NCI-H345 (cell line): ENCODE data around the gene ENSA.
A peak's percentile ranks its signal among the peaks of the same experiment; 100 is the strongest.
"Not testable (repeated sequence)": the region's sequence is repeated elsewhere in the genome, so short reads cannot be mapped to it uniquely, and the experiment has no call there.

ENCODE experiments used
- DNase-seq: peaks from one replicate; lab custom pipeline; 2025; lab: John Stamatoyannopoulos, UW

Gene ENSA

GRCh38 chr1:150621497-150622302 is 7.7 kb downstream of the ENSA start:
- peak; percentile 20 for DNase-seq

GRCh38 chr1:150620919-150621318 is 8.5 kb downstream of the ENSA start:
- DNase-seq = no peak

- DNase-seq = no peak
Measured at GRCh38 chr1:150619576-150620509, 9.6 kb downstream of the ENSA start.

GRCh38 chr1:150615346-150616201 is 13.8 kb downstream of the ENSA start:
- DNase-seq = no peak

GRCh38 chr1:150613061-150613920 is 16.1 kb downstream of the ENSA start:
- peak; percentile 85 for DNase-seq

GRCh38 chr1:150612014-150612345 is 17.4 kb downstream of the ENSA start:
- DNase-seq = no peak

- no peak for DNase-seq
Measured at GRCh38 chr1:150610576-150610975, 18.8 kb downstream of the ENSA start.

- no peak for DNase-seq
Measured at GRCh38 chr1:150609732-150610131, 19.7 kb downstream of the ENSA start.

GRCh38 chr1:150606463-150607142 is 22.8 kb downstream of the ENSA start:
- DNase-seq = no peak

- DNase-seq = not testable (repeated sequence)
Measured at GRCh38 chr1:150605451-150605731, 24.0 kb downstream of the ENSA start.

- no peak for DNase-seq
Measured at GRCh38 chr1:150604226-150604588, 25.2 kb downstream of the ENSA start.

GRCh38 chr1:150603711-150604110 is 25.7 kb downstream of the ENSA start:
- DNase-seq = no peak

- DNase-seq = not testable (repeated sequence)
Measured at GRCh38 chr1:150602372-150602771, 27.0 kb downstream of the ENSA start.

- DNase-seq = no peak
Measured at GRCh38 chr1:150601540-150601939, 27.9 kb downstream of the ENSA start.

- DNase-seq = not testable (repeated sequence)
Measured at GRCh38 chr1:150598346-150598745, 31.1 kb downstream of the ENSA start.

- DNase-seq = no peak
Measured at GRCh38 chr1:150596976-150597375, 32.4 kb downstream of the ENSA start.

GRCh38 chr1:150596095-150596892 is 33.1 kb downstream of the ENSA start:
- no peak for DNase-seq

- DNase-seq = no peak
Measured at GRCh38 chr1:150582371-150582770, 47.0 kb downstream of the ENSA start.

- DNase-seq = not testable (repeated sequence)
Measured at GRCh38 chr1:150581962-150582361, 47.5 kb downstream of the ENSA start.

- not testable (repeated sequence) for DNase-seq
Measured at GRCh38 chr1:150581437-150581836, 48.0 kb downstream of the ENSA start.
